Kidney capillary endothelial cell (primary cell): ENCODE data around the gene FAM163B.
"Not testable (repeated sequence)": the region's sequence is repeated elsewhere in the genome, so short reads cannot be mapped to it uniquely, and the experiment has no call there.

Source experiments
- DNase-seq: peaks from one replicate; pipeline ENCODE4 v3.0.0-alpha.2; 2018; ENCODE audit warnings: low spot score

FAM163B gene

GRCh38 chr9:133639613-133640012, 30.4 kb upstream of the FAM163B start:
- no peak for DNase-seq

- DNase-seq = no peak
These were observed 29.5 kb upstream of the FAM163B start for GRCh38 chr9:133638711-133639110.

DNA sequence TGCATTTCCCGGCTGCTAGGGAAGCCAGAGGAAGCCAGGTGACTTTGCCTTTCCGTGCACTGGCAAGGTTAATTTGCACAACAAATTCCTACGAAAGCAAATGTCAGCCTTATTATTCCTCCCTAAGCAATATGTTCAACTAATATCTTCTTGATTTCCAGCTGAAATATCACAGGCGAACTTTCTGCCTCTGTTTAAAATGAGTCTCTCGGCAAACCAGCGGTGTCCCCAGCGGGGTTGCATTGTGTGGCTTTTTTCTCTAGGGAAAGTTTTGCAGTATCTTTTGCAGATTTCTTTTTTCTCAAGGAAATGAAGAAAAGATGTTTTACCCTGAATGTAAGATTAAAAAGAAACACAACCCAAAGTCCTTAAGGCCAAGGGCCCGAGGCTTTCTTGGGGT, 28.9 kb upstream of the FAM163B start:
- DNase-seq = no peak

- no peak for DNase-seq
These were observed 28.4 kb upstream of the FAM163B start for GRCh38 chr9:133637451-133638055.

GRCh38 chr9:133636902-133637301, 27.7 kb upstream of the FAM163B start:
- no peak for DNase-seq

DNA sequence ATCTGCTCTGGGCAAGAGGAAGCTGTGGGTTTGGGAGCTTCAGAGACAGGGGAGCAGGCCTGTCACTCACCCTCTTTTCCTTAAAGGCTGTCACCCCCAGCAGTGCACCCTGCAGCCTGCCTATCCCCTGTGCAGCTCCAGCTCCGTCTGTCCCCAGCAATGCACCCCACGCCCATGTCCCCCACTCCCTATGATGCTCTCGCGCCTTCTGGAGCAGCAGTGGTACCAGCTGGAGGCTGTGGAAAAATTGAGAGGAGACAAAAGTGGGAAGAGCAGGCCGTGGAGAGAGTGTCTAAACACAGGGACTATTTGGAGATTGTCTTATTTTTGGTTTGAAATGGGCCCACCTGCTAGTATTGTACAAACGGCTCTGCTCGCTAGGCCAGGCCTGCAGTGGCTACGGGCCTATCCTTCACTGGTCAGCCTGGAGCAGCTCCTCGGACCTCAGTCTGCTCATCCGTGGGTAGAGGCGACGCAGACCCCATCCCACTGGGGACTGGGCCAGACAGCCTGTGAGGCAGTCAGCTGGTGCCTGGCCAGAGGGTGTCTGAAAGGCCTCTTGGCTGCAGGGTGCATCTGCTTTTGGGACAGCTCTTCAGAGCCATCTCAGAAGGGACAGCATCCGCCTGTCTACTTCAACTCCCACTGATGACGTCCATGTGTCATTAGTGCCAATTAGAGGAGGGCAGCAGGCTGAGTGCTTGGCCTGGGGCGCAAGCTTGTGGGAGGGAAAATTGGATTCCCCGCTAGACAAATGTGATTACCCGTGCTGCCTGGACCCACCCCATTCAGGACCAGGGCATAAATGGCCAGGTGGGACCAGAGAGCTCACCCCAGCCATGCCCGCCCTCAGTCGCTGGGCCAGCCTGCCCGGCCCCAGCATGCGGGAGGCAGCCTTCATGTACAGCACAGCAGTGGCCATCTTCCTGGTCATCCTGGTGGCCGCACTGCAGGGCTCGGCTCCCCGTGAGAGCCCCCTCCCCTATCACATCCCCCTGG, 26.6 kb upstream of the FAM163B start, which contains the start of gene DBH:
TSS of gene DBH (plus strand) at position 831 of the 999 bp plus-strand sequence. CDS start at position 840, 9 bp downstream.
- no peak for DNase-seq

DNA sequence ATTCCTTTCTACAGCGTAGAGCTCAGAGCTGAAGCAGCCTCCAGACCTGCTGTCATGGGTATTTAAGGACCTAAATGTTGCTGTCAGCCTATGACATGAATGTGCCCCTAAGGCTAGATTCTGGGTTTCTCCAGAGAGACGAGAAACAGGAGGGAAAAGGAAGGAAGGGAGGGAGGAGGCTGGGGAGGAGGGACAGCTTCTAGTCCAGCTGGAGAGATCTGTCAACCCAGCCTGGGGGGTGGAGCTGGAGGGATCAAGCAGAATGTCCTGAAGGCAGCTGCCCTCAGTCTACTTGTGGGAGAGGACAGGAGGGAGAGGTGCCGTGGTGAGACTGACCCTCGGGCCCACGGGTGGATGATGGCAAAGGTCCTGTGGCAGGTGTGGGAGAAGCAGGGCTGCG, 25.9 kb upstream of the FAM163B start:
- DNase-seq = no peak

DNA sequence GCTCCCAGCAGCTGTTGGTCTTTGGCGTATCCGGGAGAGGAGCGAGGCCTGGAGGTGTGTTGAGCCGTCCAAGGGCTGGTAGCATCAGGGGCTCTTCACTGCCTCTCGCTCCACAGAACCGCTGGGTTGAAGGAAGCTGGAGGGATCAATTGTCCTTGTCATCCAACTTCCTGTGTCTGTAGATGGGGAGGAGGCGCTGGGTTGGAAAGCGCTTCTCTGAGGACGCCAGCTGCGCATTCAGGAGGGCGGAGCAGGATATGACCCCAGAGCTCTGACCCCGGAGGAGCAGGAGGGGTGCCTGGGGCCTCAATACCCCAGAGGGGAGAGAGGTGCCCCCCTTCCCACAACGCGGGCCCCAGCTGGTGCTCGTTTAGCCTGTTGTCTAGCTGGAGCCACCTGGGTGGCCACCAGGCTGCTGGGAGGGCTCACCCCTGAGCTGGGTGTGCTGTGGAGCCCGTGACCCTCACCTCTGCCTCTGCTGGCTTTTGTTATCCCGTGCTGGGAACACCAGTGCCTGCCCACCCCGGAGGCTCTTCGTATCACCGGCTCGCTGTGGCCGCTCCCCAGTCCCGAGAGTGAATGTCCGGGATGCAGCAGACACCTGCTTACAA, 25.0 kb upstream of the FAM163B start:
- no peak for DNase-seq

DNA sequence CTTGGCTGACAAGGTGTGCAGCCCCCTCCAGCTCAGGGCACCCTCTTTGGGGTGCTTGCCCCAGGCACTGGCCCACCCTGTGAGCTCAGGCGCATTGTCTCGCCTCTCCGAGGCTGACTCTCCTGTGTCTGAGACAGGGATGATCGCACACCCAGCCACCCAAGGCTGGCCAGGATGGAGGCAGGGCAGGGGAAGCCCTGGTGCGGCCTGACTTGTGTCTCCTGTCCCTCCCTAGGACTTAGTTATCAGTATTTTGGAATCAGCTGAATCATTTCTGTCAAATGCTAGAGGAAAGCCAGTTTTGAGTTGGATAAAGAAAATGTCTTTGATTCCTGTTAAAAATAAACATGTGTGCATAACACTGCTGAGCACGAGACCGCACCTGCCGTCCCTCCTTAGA, 24.5 kb upstream of the FAM163B start:
- no peak for DNase-seq

GRCh38 chr9:133632806-133633680, 23.9 kb upstream of the FAM163B start:
- DNase-seq = no peak

- DNase-seq = no peak
These were observed 21.9 kb upstream of the FAM163B start for GRCh38 chr9:133631111-133631510.

- no peak for DNase-seq
These were observed 20.3 kb upstream of the FAM163B start for GRCh38 chr9:133629221-133630110.

DNA sequence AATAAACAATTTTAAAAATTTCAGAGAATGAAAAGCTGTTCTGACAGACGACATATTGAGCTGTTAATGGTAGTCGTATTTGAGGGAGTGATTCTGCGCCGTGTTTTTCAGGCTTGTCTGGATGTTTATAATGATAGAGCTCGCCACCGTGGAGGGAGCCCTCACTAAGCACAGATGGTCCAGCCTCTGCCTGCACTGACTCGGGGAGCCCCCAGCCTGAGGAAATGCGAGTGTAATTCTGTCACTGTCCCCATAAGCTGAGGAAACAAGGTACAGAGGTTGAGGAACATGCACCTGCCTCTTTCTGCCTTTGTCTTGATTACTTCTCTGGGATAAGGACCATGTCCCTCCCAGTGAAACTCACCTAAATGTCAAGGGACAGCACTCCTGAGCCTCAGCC, 19.6 kb upstream of the FAM163B start:
- no peak for DNase-seq

DNA sequence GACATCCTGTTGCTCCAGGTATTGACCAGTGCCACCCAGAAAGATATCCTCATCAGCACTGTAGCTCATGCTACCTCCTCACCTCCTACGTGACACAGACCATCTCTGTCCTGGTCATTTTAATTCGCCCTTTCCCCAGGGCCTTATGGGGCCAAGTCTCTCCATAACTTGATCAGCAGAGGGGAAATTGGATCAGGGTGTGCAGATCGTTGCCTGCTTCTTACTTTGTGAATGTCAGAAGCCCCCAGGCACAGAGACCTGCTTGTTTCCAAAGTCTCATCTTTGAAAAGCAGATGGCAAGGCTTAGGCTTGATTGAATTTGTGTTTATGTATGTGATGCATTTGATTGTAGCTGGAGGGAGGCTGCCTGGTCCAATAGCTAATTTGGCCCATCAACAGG, 18.2 kb upstream of the FAM163B start:
- no peak for DNase-seq

- DNase-seq = not testable (repeated sequence)
These were observed 16.8 kb upstream of the FAM163B start for GRCh38 chr9:133626008-133626407.

GRCh38 chr9:133622555-133622954, 13.4 kb upstream of the FAM163B start:
- no peak for DNase-seq

DNA sequence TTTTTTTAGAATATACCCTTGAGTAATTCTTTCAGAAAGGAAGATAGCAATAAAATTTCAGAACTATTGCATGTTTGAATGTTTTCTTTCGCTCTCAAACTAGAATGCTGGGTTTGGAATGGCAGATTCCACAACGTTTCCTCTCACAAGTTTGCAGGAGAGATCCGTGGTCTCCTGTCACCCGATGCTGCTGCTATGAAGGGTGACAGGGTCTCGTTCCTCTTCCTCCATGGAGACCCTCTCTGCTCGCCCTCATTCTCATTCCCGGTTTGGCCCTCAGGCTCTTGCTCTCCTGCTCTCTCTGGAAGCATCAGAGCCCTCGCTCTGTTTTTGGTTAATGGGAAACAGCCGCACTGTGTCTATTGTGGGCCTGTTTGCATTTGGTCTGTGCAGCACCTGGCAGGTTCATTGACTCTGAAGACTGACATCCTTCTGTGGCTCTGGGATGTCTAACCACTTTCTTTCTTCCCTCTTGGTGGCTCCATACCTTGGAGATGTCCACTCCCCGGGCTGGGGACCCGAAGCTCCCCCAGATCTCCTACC, 12.6 kb upstream of the FAM163B start:
- DNase-seq = no peak

GRCh38 chr9:133619791-133620190, 10.6 kb upstream of the FAM163B start:
- DNase-seq = no peak

DNA sequence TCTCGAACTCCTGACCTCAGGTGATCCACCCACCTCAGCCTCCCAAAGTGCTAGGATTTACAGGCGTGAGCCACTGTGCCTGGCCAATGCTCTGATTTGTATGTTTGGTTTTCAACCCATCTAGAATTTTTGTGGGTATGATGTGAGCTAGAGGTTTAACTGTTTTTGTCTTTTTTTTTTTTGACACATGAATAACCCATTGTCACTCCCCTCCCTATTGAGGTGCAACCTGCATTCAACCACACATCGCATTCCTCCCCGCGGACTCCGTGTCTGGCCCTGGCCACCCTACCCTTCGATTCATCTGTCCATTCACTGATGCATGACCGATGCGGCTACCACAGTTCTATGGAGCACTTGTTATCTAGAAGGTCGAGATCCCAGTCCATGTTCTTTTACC, 9.5 kb upstream of the FAM163B start:
- no peak for DNase-seq

DNA sequence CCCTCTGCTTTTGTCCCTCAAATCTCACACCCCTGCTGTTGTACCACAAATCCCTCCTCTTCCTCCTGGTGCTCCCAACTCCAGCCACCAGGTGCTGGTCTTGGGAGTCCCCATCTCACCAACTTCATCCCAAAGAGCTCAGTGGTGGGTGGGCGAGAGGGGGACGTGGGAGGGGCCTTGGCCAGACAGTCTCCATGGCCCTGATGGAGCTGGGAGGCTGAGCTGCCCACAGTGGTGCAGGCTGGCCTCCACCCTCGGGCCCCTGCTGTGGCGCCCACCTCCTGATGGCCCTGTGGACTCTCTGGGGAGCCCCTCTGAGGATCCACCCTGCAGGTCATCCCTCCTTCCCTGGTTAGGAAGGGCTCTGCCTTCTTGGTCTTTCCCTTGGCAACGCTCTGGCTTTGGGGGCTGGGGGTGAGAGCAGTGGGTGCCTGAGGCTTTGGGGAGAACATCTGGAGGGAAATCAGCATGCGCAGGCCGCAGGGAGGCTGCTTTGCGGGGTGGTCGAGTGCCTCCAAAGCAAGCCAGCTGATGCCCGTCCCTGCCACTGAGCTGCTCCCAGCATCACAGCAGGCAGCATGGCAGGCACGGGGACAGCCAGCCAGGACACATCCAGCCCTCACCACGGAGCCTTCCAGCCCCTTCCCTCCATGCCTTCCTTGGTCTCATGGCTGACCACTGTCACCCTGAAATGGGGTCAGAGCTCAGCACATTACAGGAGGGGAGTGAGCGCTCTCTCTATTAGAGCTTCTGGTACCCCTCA, 7.6 kb upstream of the FAM163B start:
- no peak for DNase-seq
